SHP77 (cell line): ENCODE data around the gene ZRANB1.

Source experiments
- DNase-seq, 2 experiments: peaks; one replicate each; lab custom pipeline; 2025; lab: John Stamatoyannopoulos, UW

The ZRANB1 gene

GRCh38 chr10:125005312-125006187 is 63.6 kb downstream of the ZRANB1 start:
- no peak for DNase-seq

- DNase-seq: no peak
Measured at GRCh38 chr10:125006188-125006680, 64.3 kb downstream of the ZRANB1 start.

GRCh38 chr10:125006921-125007426 is 65.1 kb downstream of the ZRANB1 start:
- no peak for DNase-seq

- no peak for DNase-seq
Measured at GRCh38 chr10:125007436-125007835, 65.5 kb downstream of the ZRANB1 start.

- DNase-seq: no peak
Measured at GRCh38 chr10:125008689-125009638, 67.0 kb downstream of the ZRANB1 start.

- no peak for DNase-seq
Measured at GRCh38 chr10:125009661-125010161, 67.8 kb downstream of the ZRANB1 start.

GRCh38 chr10:125010362-125010761 is 68.4 kb downstream of the ZRANB1 start:
- no peak for DNase-seq

- no peak for DNase-seq
Measured at GRCh38 chr10:125011171-125011925, 69.4 kb downstream of the ZRANB1 start.

- DNase-seq: no peak
Measured at GRCh38 chr10:125011926-125012705, 70.2 kb downstream of the ZRANB1 start.

- DNase-seq: no peak
Measured at GRCh38 chr10:125012851-125013528, 71.1 kb downstream of the ZRANB1 start.

- DNase-seq: no peak
Measured at GRCh38 chr10:125013529-125013872, 71.6 kb downstream of the ZRANB1 start.

GRCh38 chr10:125014086-125014830 is 72.3 kb downstream of the ZRANB1 start:
- no peak for DNase-seq

- no peak for DNase-seq
Measured at GRCh38 chr10:125014836-125015355, 73.0 kb downstream of the ZRANB1 start.

- DNase-seq: no peak
Measured at GRCh38 chr10:125015356-125015944, 73.5 kb downstream of the ZRANB1 start.

GRCh38 chr10:125016123-125016522 is 74.2 kb downstream of the ZRANB1 start:
- no peak for DNase-seq

GRCh38 chr10:125016611-125017202 is 74.8 kb downstream of the ZRANB1 start:
- no peak for DNase-seq

- peak; percentile 57 to 78 for DNase-seq
Measured at GRCh38 chr10:125017547-125018298, 75.8 kb downstream of the ZRANB1 start.
